ENCODE measurements around the gene DNAI1.

DNA sequence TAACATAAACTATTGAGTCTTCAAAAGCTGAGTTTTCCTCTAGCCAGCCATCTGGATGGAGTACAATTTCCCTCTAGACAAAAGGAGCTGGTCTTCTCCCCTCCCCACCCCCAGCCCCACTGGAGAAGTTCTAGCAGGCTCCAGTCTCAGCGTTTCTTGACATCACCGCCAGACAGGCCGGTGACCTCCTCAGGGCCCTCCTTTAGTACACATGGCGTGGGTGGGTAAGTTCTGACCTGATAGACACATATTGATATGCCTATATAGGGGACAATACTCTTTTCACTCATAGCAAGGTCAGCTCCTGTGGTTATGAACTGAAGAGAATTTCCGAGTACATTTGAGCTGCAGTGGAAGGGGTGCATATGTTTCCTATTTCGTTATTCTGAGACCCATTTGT lies 27.2 kb downstream of the DNAI1 start:
- TF ChIP-seq POLR2A (IDR thresholded peaks at IDR 0.05) (no peak), CTCF (IDR thresholded peaks at IDR 0.05) (no peak)

Data from esophagus squamous epithelium (tissue), 4 donors.